HPDE6-E6E7 (cell line): Measurements from ENCODE around the gene ADCY3.

Source experiments
- DNase-seq: peaks from one replicate; pipeline ENCODE4 v3.0.0; 2011; ENCODE audit warnings: missing footprints; ENCODE audit errors: extremely low spot score

Gene ADCY3

GRCh38 chr2:24875272-24875671, 44.8 kb downstream of the ADCY3 start:
- no peak for DNase-seq

DNA sequence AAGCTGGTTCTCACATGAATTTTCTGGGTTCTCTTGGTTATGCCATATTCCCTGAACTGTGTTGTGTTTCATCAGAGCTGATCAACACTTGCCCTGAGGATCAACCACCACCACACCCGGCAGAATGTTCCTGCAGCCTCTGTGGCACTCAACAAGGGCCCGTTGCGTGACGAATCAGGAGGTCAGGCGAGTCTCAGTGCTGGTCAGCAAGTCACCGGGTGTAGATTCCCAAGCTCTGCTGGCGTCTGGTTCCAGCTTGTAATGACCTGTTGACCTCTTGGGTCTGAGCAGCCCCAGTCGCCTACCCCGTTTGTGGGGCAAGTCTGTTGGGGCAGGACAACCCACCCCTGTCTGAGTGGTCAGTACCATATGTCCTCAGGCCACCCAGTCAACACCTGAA, 46.0 kb downstream of the ADCY3 start:
- DNase-seq = no peak

- no peak for DNase-seq
Observed at GRCh38 chr2:24873619-24874018, 46.4 kb downstream of the ADCY3 start.

DNA sequence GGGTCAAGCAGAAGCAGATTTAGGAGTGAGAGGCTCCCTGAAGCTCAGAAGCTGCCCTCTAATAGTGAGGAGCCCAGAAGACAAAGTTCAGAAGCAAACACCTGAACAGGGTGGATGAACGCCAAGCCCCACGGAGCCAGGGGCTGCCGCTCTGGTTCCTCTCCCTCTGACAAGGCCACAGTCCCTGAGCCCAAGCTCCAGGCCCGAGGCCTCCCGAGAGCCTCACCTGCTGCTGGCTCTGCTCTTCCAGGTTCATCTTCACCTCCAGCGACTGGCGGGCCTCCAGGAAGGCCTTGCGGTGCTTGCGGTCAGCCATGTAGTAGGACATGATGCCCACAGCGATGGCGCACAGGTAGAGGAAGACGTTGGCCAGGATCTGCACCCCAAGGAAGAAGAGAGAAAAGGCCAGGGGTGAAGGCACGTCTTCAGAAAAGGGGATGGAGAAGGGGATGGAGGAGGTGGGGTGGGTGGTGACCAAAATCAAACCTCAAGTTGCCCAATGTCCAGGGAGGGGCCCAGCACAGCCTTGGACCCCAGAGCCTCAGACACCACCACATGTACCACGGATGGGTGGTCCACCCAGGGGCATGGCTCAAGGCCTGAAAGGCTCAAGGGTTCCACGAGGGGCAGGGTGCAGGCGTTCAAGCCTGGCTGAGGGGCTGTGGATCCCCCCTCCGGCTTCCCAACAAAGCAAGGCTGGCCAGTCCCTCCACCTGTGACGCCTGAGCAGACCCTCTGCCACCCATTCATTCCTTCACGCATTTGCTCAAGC, 47.5 kb downstream of the ADCY3 start:
- no peak for DNase-seq

DNA sequence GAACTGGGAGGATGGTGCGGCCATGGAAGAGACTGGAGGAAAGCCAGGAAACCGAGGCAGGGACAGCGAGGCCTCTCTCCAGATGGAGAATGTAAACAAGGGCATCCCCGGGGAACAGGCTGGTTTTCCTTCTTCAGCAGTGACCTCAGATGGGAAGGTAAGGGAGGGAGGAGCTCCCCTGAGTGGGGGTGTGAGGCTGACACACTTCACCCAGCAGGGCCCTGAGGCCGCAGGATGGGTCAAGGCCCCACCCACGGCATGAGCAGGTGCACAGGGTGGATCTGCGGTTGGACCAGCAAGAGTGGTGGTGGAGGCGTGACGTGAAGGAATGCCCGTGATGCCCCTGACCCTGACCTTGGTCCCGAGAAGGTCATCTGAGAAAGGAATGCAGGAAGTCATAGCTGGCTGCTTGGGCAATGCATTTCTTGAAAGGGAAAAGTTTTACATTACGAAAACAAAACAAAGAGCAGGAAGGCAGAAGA, 48.1 kb downstream of the ADCY3 start:
- no peak for DNase-seq

DNA sequence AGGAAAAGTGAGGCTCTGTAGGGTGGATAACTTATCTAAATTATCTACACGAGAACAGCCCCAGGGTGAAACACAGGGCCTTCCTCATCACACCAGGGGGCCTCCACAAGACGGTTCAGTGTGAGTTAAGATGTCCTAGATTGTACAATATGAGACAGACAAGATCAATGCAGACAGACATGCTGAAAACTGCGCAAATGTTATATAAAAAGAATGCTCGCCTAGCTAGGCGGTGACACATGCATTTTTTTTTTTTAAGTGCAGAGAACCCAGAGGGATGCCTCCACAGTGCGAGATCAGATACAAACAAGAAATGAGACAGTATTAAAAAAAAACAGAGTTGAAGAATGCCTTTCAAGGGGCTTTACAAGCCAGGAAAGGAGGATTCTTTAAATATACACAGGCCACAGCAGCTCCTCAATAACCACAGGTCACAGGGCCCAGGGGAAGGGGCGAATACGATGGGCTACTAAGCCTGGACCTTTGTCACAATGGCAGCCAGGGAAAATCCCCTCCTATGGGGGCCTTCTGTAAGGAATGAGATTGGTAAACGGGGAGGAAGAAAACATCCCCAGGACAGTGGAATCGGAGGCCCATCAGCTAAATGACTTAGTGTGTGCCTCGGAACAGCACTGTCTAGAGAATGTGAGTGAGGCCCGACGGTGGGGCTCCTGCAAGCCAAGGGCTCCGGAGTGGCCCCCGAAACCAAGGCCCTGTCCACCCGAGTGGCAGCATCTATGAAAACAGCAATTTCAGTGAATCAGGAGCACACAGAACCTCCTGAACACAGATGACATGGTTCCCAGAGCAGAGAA, 48.9 kb downstream of the ADCY3 start:
- DNase-seq = no peak

DNA sequence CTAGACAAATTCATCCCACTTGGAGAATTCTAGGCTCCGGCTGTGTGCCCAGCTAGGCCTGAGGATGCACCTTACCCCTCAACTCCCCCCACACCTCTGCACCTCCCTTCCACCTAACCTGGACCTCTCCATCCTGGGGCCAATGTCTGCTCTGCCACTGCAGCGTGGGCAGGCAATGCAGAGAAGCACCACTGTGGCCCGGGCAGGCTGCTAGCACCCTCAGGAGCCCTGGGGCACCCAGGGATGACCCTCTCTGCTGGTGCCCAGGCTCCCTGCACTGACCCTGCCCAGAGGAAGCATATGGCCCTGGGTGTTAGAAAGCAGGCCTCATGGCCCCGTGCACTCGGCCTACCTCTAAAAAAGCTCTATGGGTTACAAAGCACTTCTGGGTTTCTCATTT, 49.6 kb downstream of the ADCY3 start:
- DNase-seq = no peak

DNA sequence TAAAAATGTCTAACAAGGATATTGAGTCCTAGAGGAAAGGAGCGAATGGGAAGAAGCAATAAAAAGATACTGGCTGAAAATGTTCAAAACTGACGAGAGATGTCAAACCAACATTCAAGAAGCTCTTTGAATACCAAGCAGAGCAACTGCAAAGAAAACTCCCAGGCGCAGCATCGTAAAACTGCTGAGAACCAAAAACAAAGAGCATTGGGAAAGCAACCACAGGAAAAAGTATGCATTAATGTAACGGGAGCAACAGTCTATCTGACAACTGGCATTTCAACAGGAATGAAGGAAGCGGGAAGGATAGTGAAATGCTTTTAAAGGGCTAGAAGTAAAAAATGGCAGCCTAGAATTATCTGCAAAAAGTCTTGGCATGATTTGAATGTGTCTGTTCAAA, 53.1 kb downstream of the ADCY3 start:
- DNase-seq = no peak

DNA sequence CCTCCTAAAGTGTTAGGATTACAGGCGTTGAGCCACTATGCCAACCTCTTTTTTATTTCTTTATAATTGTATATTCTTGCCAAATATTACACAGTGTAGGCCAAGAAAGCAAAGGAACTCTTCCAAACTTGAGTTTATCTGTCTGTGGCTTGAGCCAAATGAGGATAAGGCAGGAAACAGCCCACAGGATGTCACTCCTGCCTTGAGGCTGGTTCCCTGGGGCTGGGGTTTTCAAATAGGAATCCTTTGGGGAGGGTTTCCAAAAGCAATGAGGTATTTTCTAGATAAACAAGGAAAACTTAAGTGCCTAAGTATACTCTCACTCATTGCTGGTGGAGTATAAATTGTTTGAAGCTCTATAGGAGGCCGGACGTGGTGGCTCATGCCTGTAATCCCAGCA, 56.4 kb downstream of the ADCY3 start:
- DNase-seq = no peak

DNA sequence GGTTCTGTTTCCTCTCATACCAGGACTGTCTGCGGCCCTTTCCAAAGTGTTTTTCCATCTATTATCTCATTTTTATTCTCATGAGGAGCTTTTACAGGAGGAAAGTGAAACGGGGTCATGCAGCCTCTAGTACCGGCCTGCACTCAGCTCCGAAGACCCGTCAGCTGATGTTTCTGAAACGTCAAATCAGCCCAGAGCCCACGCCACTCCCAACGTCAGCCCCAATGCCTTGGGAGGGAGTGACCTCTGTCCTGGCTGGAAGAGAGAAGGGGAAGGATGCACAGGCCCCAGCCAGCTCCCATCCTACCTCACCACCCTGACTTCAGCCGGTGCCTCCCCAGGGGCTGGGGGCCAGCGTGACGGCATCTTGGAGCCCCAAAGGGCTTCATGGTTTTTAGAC, 58.5 kb downstream of the ADCY3 start:
- no peak for DNase-seq

DNA sequence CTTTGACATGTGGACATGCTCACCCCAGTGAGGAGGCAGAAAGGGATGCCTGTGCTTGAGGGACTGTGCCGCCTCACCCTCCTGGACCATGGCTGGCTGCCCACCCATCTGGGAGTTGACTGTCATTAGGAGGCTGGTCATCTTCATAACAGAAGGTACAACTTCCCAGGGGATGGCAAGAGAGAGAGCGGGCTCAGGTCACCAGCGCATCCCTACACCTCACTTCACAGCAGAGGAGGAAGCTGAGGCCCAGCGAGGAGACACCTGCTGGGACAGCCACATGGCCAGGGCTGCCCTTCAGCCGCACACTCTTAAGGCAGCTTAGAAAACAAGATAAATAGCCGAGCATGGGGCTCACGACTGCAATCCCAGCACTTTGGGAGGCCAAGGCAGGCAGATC, 59.4 kb downstream of the ADCY3 start:
- DNase-seq = no peak

DNA sequence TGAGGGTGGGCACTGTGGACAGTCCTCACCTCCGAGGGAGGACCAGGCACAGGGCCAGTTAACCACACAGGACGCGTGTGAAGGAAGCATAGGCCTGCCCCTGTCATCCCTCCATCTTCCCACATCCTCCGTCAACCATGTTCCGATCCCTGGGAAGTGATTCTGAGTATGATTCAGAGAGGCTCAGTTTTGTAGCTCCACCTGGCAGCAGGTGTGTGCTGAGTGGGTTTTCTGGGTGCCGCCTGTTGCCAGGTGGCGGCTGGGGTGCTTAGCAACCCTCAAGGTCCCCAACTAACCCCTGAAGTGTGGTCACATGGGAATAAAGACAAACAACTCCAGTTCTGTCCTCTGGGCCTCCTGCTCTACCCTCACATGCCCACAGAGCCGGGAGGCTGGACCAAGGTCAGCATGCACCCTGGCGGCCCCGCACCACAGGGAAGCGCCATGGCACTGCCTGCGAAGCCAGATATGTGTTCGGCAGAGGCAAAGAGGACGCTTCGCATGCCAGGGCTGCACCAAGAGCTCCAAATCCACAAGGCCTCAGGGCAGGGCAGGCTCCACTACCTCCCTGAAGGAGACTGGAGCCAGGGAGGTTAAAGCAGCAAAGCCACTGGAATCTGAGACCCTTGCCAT, 60.0 kb downstream of the ADCY3 start:
- no peak for DNase-seq

DNA sequence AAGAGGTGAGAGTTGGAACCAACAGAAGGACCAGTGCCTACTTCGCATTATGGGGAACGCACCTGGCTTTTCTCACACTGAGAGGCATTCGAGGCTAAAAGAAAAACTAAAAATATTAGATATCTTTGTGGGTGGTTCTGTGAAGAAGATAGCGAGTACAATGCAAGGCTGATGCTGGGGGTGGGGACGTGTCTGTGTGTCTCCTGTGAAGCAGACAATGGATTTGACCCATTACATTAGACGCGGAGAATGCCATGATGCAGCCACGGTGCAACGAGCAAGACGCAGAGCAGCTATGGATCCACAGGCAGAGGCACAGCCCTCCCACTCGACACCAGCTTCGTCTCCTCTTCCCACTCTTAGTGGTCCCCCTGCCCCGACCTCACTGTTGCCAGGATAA, 61.0 kb downstream of the ADCY3 start:
- no peak for DNase-seq

DNA sequence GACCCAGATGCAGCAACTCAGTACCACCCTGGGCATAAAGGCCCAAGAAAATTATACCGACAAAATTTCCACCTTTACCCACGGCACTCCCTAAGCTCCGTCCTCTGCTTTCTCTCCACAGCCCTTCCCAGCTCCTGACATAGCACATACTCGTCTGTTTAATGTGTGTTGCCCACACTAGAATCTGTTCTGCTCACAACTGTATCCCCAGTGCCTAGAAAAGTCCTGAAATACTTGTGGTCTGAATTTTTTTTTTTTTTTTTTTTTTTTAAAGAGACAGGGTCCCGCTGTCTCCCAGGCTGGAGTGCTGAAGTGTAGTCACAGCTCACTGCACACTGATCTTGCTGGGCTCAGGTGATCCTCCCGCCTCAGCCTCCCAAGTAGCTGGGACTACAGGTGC, 62.3 kb downstream of the ADCY3 start:
- DNase-seq = no peak

GRCh38 chr2:24856791-24857211, 63.2 kb downstream of the ADCY3 start:
- DNase-seq = no peak

GRCh38 chr2:24855726-24856125, 64.3 kb downstream of the ADCY3 start:
- DNase-seq = no peak

- DNase-seq = no peak
Observed at GRCh38 chr2:24855022-24855622, 64.9 kb downstream of the ADCY3 start.

- no peak for DNase-seq
Observed at GRCh38 chr2:24853996-24854395, 66.0 kb downstream of the ADCY3 start.

DNA sequence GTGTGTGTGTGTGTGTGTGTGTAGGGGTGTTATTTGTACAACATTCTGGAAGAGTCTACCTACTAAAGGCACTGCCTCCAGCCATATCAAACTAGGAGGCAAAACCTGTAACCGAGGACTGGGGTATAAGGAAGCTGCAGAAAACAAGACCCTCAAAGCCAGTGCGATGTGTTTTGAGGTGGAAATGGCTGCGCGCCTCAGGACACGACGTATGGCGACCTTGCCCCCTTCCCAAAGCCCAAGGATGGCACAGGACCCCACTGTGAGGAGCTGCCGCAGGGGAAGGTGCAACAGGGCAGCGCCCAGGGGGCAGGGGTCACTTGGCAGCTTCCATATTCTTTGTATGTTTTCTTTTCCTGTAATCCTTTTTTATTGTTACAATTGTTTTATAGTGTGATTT, 67.0 kb downstream of the ADCY3 start:
- no peak for DNase-seq

DNA sequence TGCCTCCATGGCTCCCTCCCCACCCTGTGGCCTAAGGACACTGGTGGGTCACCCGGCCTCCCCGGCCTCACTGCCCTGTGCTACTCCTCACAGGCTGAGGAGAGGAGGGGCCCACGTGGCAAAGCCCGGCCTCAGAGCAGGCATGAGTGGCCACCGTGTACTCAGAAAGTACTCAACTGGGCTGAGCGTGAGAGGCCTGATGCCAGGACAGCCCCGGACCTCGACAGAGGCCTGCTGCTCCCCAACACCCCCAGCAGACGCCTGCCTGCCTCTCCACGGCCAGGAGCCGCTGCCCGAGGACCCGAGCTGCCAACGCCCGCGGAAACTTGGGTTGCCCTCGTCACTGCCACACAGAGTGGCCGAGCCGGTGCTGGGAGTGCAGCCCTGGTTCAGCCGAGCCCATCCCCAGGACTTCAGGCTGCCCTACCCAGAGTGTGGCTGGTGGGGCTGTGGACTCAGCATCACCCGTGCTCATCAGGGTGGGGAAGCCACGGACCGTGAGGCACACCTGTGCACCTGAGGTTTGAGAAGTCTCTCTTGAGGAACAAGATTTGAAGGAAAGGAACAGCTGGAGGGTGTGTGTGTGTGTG, 67.5 kb downstream of the ADCY3 start:
- no peak for DNase-seq

- no peak for DNase-seq
Observed at GRCh38 chr2:24852026-24852425, 68.0 kb downstream of the ADCY3 start.

DNA sequence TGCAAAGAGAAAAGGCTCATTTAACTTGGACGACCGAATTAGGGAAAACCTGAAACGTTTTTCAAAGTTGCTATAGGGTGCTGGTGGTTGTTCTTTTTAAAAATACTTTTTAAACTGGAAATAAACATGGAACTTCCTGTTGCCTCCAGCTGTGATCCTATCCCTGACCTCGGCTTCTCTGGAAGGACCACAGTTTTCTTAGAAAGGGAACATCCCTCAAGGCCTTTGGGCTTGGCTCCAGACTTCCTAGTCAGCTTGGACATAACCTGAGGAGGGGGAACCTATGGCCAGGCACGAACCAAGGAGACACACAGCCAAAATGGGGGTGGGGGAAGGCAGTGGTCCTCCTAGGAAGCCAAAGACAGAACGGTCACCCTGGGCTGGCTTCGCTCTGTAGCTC, 69.1 kb downstream of the ADCY3 start:
- DNase-seq = no peak
